Stimulated activated CD4-positive, alpha-beta T cell treated with anti-CD3 and anti-CD28 coated beads, Interleukin-1b, Interleukin-23, amount 100 ng/mL, for 48 hours (primary cell): ENCODE measurements around the gene ZCCHC4.

Source experiments
- DNase-seq: peaks from one replicate; pipeline ENCODE4 v3.0.0-alpha.2; 2020

ZCCHC4 gene

GRCh38 chr4:25379591-25379990 is 67.0 kb downstream of the ZCCHC4 start:
- no peak for DNase-seq

GRCh38 chr4:25383647-25384046 is 71.1 kb downstream of the ZCCHC4 start:
- DNase-seq, result no peak

- DNase-seq, result no peak
These were observed 74.4 kb downstream of the ZCCHC4 start for GRCh38 chr4:25386926-25387325.

- no peak for DNase-seq
These were observed 84.7 kb downstream of the ZCCHC4 start for GRCh38 chr4:25397305-25397704.

- DNase-seq, result no peak
These were observed 86.9 kb downstream of the ZCCHC4 start for GRCh38 chr4:25399510-25399909.

GRCh38 chr4:25401066-25401465 is 88.5 kb downstream of the ZCCHC4 start:
- no peak for DNase-seq

- no peak for DNase-seq
These were observed 89.9 kb downstream of the ZCCHC4 start for GRCh38 chr4:25402521-25402920.

- DNase-seq, result no peak
These were observed 91.1 kb downstream of the ZCCHC4 start for GRCh38 chr4:25403699-25404098.

GRCh38 chr4:25405453-25405852 is 92.9 kb downstream of the ZCCHC4 start:
- no peak for DNase-seq

- no peak for DNase-seq
These were observed 93.6 kb downstream of the ZCCHC4 start for GRCh38 chr4:25406081-25406692.

GRCh38 chr4:25410820-25411529 is 98.4 kb downstream of the ZCCHC4 start:
- no peak for DNase-seq

- DNase-seq, result no peak
These were observed 100.7 kb downstream of the ZCCHC4 start for GRCh38 chr4:25413261-25413660.

GRCh38 chr4:25417014-25417413 is 104.4 kb downstream of the ZCCHC4 start:
- DNase-seq, result no peak
